Cardiac fibroblast (primary cell): ENCODE data around the gene MTHFD1.

ENCODE experiments used
- DNase-seq, 2 donors: peaks; one replicate each; pipeline versions ENCODE4 v3.0.0 to v3.0.0-alpha.2; 2010; ENCODE audit warnings: low read depth in 2 of 2
- H3K4me3 ChIP-seq, 2 donors: replicated peaks in 1 of 2; 1 replicate in 1 of 2; 2 replicates in 1 of 2; pipeline ENCODE4 v1.5.1; 2011; ENCODE audit warnings: low read depth in 2 of 2, low read length in 2 of 2, mild to moderate bottlenecking in 2 of 2, moderate library complexity in 1 of 2
- TF ChIP-seq, protein P1 (sequence below): IDR thresholded peaks from one replicate; pipeline ENCODE4 v1.5.1; 2011; ENCODE audit warnings: low read depth, mild to moderate bottlenecking, low read length, inconsistent platforms

The MTHFD1 gene

GRCh38 chr14:64463873-64464272 is 75.7 kb downstream of the MTHFD1 start:
- DNase-seq = no peak
- TF ChIP-seq, protein P1, sequence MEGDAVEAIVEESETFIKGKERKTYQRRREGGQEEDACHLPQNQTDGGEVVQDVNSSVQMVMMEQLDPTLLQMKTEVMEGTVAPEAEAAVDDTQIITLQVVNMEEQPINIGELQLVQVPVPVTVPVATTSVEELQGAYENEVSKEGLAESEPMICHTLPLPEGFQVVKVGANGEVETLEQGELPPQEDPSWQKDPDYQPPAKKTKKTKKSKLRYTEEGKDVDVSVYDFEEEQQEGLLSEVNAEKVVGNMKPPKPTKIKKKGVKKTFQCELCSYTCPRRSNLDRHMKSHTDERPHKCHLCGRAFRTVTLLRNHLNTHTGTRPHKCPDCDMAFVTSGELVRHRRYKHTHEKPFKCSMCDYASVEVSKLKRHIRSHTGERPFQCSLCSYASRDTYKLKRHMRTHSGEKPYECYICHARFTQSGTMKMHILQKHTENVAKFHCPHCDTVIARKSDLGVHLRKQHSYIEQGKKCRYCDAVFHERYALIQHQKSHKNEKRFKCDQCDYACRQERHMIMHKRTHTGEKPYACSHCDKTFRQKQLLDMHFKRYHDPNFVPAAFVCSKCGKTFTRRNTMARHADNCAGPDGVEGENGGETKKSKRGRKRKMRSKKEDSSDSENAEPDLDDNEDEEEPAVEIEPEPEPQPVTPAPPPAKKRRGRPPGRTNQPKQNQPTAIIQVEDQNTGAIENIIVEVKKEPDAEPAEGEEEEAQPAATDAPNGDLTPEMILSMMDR = no peak
- H3K4me3 ChIP-seq = no peak overlapping the region

DNA sequence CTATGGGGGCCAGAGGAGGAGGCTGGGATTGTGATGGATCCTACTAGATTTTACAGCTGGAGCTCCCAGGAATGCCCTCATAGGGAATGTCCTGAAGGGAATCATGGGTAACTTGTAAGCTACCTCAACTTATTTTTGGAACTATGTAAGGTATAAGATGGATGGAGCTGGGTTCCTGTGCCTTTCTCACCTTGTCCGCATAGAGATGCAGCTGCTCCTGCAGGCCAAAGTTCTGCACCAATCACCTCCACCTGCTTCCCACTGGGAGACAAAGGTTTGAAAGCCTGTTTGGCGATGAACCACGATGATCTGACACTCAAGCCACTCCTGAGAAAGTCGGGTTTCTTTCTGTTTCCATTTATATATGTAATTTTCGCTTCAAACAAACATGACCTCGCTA is 76.5 kb downstream of the MTHFD1 start:
- no peak for DNase-seq
- peak overlapping the region; percentile 65 to 71 for H3K4me3 ChIP-seq
- TF ChIP-seq, protein P1 = no peak

GRCh38 chr14:64465191-64465822 is 77.2 kb downstream of the MTHFD1 start, which contains the start of gene AKAP5:
AKAP5 (plus strand) TSS chr14:64465499; CDS start chr14:64468395, 2,896 bp downstream.
- H3K4me3 ChIP-seq = peak within 1 kb of the TSS; percentile 65 to 71
- DNase-seq = peak in 1 of 2 donors; percentile 34
- TF ChIP-seq, protein P1 = no peak

GRCh38 chr14:64465831-64466554 is 77.8 kb downstream of the MTHFD1 start:
- peak; percentile 27 to 65 for DNase-seq
- TF ChIP-seq, protein P1 = peak; percentile 21
- peak overlapping the region; percentile 65 to 71 for H3K4me3 ChIP-seq

DNA sequence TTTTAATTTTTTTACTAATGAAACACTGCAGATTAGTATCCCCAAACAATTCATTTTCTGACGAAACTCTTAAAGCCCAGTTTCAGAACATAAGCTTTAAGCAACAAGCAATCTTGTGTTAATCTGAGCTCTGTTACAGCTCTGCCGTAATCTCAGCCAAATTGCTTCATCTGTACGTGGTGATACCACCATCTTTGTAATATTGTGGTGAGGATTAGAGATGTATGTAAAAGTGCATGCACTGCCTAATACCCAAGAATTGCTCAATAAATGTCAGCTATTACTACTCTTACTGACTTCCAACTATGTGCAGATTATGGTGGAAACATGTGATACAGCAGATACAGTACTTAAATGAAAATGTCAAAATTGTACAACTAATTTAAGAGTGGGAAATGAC is 78.9 kb downstream of the MTHFD1 start:
- TF ChIP-seq, protein P1 = no peak
- H3K4me3 ChIP-seq = no peak overlapping the region
- DNase-seq = peak in 1 of 2 donors; percentile 41

GRCh38 chr14:64467566-64467965 is 79.4 kb downstream of the MTHFD1 start:
- H3K4me3 ChIP-seq = no peak overlapping the region
- TF ChIP-seq, protein P1 = no peak
- DNase-seq = no peak
